Measurements from ENCODE around the gene DEFB119.

GRCh38 chr20:31392836-31393235 lies 2.4 kb upstream of the DEFB119 start:
- TF ChIP-seq POLR2A (IDR thresholded peaks at IDR 0.05) (no peak), CTCF (IDR thresholded peaks at IDR 0.05) (no peak), POLR2AphosphoS5 (IDR thresholded peaks at IDR 0.05) (no peak)
